ENCODE results near the gene U2AF2. TPM values are rescaled to one million over a fixed set of nuclear protein-coding genes. Genes with fewer than 3 reads are reported as not detected.

U2AF2 gene
- total and polyA plus RNA-seq, 4 donors: 109 to 181 (median 132) TPM

DNA sequence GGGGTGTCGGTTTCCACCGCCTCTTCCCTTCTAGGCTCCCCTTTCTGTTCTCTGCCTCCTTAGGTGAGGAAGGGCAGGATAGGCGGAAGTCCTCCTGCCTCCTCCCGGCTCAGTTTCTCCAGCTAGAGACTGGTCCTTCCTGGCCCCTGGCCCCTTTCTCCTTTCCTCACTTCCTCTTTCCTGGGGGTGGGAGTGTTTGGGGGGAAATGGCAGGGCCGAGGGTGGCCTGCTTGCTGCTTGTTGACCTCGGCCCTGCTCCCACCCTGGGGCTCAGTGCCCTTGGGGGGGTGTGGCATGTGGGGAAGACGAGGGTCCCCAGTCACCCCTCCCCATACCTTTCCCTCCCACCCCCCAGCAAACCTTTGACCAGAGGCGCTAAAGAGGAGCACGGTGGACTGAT is 5.0 kb downstream of the U2AF2 start:
- H3K27me3 ChIP-seq (ENCODE audit: control insufficient read depth in 3 of 3, insufficient read depth in 3 of 3, low read length in 2 of 3): no peaks in the 10 kb centered on the region
- peaks cover 13 to 31% (median 20%) of the 10 kb centered on the region in 5 donors for H3K4me1 ChIP-seq (ENCODE audit: control insufficient read depth in 5 of 5, insufficient read depth in 5 of 5, low read length in 5 of 5)
- H3K4me3 ChIP-seq: no peak overlapping the region
- no peak overlapping the region for H3K27ac ChIP-seq (ENCODE audit: low read depth in 1 of 2, low read length in 1 of 2)
- peaks cover 19 to 57% (median 31%) of the 10 kb centered on the region in 4 donors for H3K36me3 ChIP-seq (ENCODE audit: control insufficient read depth in 4 of 4, insufficient read depth in 4 of 4, low read length in 4 of 4)
- DNase-seq (no peak), ATAC-seq (ENCODE audit: insufficient read depth, low FRiP score) (no peak)
- TF ChIP-seq, protein P1, sequence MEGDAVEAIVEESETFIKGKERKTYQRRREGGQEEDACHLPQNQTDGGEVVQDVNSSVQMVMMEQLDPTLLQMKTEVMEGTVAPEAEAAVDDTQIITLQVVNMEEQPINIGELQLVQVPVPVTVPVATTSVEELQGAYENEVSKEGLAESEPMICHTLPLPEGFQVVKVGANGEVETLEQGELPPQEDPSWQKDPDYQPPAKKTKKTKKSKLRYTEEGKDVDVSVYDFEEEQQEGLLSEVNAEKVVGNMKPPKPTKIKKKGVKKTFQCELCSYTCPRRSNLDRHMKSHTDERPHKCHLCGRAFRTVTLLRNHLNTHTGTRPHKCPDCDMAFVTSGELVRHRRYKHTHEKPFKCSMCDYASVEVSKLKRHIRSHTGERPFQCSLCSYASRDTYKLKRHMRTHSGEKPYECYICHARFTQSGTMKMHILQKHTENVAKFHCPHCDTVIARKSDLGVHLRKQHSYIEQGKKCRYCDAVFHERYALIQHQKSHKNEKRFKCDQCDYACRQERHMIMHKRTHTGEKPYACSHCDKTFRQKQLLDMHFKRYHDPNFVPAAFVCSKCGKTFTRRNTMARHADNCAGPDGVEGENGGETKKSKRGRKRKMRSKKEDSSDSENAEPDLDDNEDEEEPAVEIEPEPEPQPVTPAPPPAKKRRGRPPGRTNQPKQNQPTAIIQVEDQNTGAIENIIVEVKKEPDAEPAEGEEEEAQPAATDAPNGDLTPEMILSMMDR (IDR thresholded peaks at IDR 0.05; ENCODE audit: control extremely low read depth, extremely low read depth): no peak
- no peaks in the 10 kb centered on the region for H3K9me3 ChIP-seq (ENCODE audit: control insufficient read depth in 4 of 4, insufficient read depth in 3 of 4, low read length in 3 of 4)
- WGBS, 2 donors: 61 to 65% methylated on average over 9 of the region's 9 CpGs
- no peak overlapping the region for H3K9ac ChIP-seq (ENCODE audit: insufficient read depth in 1 of 2, low read length in 2 of 2)

DNA sequence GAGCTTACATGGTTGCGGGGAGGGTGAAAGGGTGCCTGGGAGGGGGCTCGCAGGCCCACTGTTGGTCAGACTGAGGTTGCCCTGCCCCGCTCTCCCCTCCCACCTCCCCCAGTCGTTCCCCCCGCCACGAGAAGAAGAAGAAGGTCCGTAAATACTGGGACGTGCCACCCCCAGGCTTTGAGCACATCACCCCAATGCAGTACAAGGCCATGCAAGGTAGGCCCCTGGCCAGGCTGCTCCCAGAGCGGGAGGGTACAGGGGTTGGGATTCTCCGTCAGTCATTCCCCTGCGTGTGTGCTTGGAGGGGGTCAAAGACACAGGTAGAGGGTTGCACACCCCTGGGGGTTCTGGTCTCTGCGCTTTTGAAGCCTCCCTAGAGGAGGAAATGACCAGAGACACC is 5.6 kb downstream of the U2AF2 start:
- peaks cover 13 to 31% (median 20%) of the 10 kb centered on the region in 5 donors for H3K4me1 ChIP-seq (ENCODE audit: control insufficient read depth in 5 of 5, insufficient read depth in 5 of 5, low read length in 5 of 5)
- no peak overlapping the region for H3K4me3 ChIP-seq
- no peak overlapping the region for H3K27ac ChIP-seq (ENCODE audit: low read depth in 1 of 2, low read length in 1 of 2)
- no peak overlapping the region for H3K9ac ChIP-seq (ENCODE audit: insufficient read depth in 1 of 2, low read length in 2 of 2)
- ATAC-seq (ENCODE audit: insufficient read depth, low FRiP score): no peak
- H3K27me3 ChIP-seq (ENCODE audit: control insufficient read depth in 3 of 3, insufficient read depth in 3 of 3, low read length in 2 of 3): no peaks in the 10 kb centered on the region
- TF ChIP-seq, protein P1 (IDR thresholded peaks at IDR 0.05; ENCODE audit: control extremely low read depth, extremely low read depth): no peak
- 89 to 96% methylated on average over 12 of the region's 12 CpGs for WGBS, 2 donors
- no peaks in the 10 kb centered on the region for H3K9me3 ChIP-seq (ENCODE audit: control insufficient read depth in 4 of 4, insufficient read depth in 3 of 4, low read length in 3 of 4)
- DNase-seq: no peak
- H3K36me3 ChIP-seq (ENCODE audit: control insufficient read depth in 4 of 4, insufficient read depth in 4 of 4, low read length in 4 of 4): peaks cover 19 to 60% (median 32%) of the 10 kb centered on the region in 4 donors

DNA sequence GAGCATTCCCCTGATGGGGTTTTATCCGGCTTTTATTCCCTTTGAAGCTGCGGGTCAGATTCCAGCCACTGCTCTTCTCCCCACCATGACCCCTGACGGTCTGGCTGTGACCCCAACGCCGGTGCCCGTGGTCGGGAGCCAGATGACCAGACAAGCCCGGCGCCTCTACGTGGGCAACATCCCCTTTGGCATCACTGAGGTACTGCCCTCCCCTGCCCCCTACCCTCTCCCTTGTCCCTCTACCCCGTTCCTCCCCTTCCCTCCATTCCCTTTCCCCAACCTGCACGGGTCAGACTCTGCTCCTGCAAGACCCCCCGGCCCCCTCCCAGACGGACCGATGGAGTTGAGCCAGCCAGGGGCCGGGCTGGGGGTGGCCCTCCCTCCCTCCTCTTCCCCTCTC is 6.2 kb downstream of the U2AF2 start:
- Histone ChIP-seq H3K27ac (ENCODE audit: low read depth in 1 of 2, low read length in 1 of 2) (no peak overlapping the region), H3K9me3 (ENCODE audit: control insufficient read depth in 4 of 4, insufficient read depth in 3 of 4, low read length in 3 of 4) (no peaks in the 10 kb centered on the region), H3K4me1 (ENCODE audit: control insufficient read depth in 5 of 5, insufficient read depth in 5 of 5, low read length in 5 of 5) (peaks cover 12 to 28% (median 19%) of the 10 kb centered on the region in 5 donors), H3K4me3 (no peak overlapping the region), H3K36me3 (ENCODE audit: control insufficient read depth in 4 of 4, insufficient read depth in 4 of 4, low read length in 4 of 4) (peaks cover 19 to 64% (median 32%) of the 10 kb centered on the region in 4 donors), H3K9ac (ENCODE audit: insufficient read depth in 1 of 2, low read length in 2 of 2) (no peak overlapping the region), H3K27me3 (ENCODE audit: control insufficient read depth in 3 of 3, insufficient read depth in 3 of 3, low read length in 2 of 3) (no peaks in the 10 kb centered on the region)
- no peak for DNase-seq
- ATAC-seq (ENCODE audit: insufficient read depth, low FRiP score): no peak
- TF ChIP-seq, protein P1 (IDR thresholded peaks at IDR 0.05; ENCODE audit: control extremely low read depth, extremely low read depth): no peak
- WGBS, 2 donors: 85 to 94% methylated on average over 16 of the region's 16 CpGs

DNA sequence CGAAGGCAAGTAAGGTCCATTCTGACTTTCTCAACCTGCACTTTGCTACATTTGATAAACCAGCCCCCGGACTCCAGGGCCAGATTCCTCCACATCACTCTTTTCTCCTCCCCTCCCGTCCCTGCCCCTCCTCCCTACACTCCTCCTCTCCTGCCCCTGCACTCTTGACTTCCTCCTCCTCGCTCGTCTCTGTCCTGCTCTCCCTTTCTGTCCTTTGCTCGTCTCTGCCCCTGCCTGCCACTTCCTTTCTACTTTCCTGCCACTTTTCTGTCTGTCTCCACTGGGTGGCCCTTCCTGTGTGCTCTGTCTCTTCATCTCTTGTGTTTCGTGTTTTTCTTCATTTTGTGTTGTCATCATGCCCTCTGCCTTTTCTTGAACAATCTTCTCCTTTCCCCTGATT is 7.0 kb downstream of the U2AF2 start:
- Histone ChIP-seq H3K4me3 (no peak overlapping the region), H3K4me1 (ENCODE audit: control insufficient read depth in 5 of 5, insufficient read depth in 5 of 5, low read length in 5 of 5) (peaks cover 5 to 22% (median 11%) of the 10 kb centered on the region in 5 donors), H3K27me3 (ENCODE audit: control insufficient read depth in 3 of 3, insufficient read depth in 3 of 3, low read length in 2 of 3) (no peaks in the 10 kb centered on the region), H3K36me3 (ENCODE audit: control insufficient read depth in 4 of 4, insufficient read depth in 4 of 4, low read length in 4 of 4) (peaks cover 19 to 72% (median 39%) of the 10 kb centered on the region in 4 donors), H3K9me3 (ENCODE audit: control insufficient read depth in 4 of 4, insufficient read depth in 3 of 4, low read length in 3 of 4) (no peaks in the 10 kb centered on the region), H3K27ac (ENCODE audit: low read depth in 1 of 2, low read length in 1 of 2) (no peak overlapping the region), H3K9ac (ENCODE audit: insufficient read depth in 1 of 2, low read length in 2 of 2) (no peak overlapping the region)
- TF ChIP-seq, protein P1 (IDR thresholded peaks at IDR 0.05; ENCODE audit: control extremely low read depth, extremely low read depth): no peak
- no peak for ATAC-seq (ENCODE audit: insufficient read depth, low FRiP score)
- WGBS, 2 donors: 49 to 63% methylated on average over 7 of the region's 7 CpGs
- DNase-seq: no peak
